H1 (cell line): ENCODE measurements around the gene INIP. TPM values are rescaled to one million over a fixed set of nuclear protein-coding genes. Genes with fewer than 3 reads are reported as not detected.

Source experiments
- CHD7 ChIP-seq: fragments of 300-600 bp; sonication (generic); IDR thresholded peaks from 2 replicates; pipeline ENCODE4 v1.7.1; 2012; ENCODE audit warnings: low read length, moderate library complexity, mild to moderate bottlenecking, inconsistent platforms; ENCODE audit not compliant: insufficient replicate concordance
- CTBP2 ChIP-seq: IDR thresholded peaks from 2 replicates; pipeline ENCODE4 v1.7.0; 2011; ENCODE audit warnings: borderline replicate concordance, mild to moderate bottlenecking, moderate library complexity, mixed read lengths, low read length; ENCODE audit not compliant: insufficient read depth, insufficient read length
- GTF2F1 ChIP-seq: IDR thresholded peaks from 2 replicates; pipeline ENCODE4 v1.6.1; 2012; ENCODE audit warnings: low read depth, low read length, improper control_type of control experiment, borderline replicate concordance
- KDM4A ChIP-seq: IDR thresholded peaks from one replicate; pipeline ENCODE4 v1.7.1; 2012; ENCODE audit warnings: low read depth, mild to moderate bottlenecking, moderate library complexity, low read length, inconsistent platforms; ENCODE audit not compliant: severe bottlenecking
- MAFK ChIP-seq: IDR thresholded peaks from 2 replicates; pipeline ENCODE4 v1.6.1; 2012; ENCODE audit warnings: low read depth, mild to moderate bottlenecking, improper control_type of control experiment, low read length
- NRF1 ChIP-seq: IDR thresholded peaks from 2 replicates; pipeline ENCODE4 v1.6.1; 2011; ENCODE audit warnings: mild to moderate bottlenecking, low read depth, low read length, improper control_type of control experiment
- RFX5 ChIP-seq: IDR thresholded peaks from 2 replicates; pipeline ENCODE4 v1.6.1; 2011; ENCODE audit warnings: low read depth, low read length, improper control_type of control experiment, borderline replicate concordance
- RXRA ChIP-seq: IDR thresholded peaks from 2 replicates; pipeline ENCODE4 v1.6.1; 2011; ENCODE audit warnings: low read depth, mild to moderate bottlenecking, low read length, moderate library complexity; ENCODE audit not compliant: insufficient read depth
- SAP30 ChIP-seq: fragments of 300-600 bp; sonication (generic); IDR thresholded peaks from 2 replicates; pipeline ENCODE4 v1.7.1; 2012; ENCODE audit warnings: low read length, moderate library complexity, mild to moderate bottlenecking, inconsistent platforms; ENCODE audit not compliant: insufficient read depth, insufficient replicate concordance
- SIX5 ChIP-seq: IDR thresholded peaks from 2 replicates; pipeline ENCODE4 v1.6.1; 2011; ENCODE audit warnings: mild to moderate bottlenecking, low read depth, low read length
- SRF ChIP-seq: IDR thresholded peaks from 2 replicates; pipeline ENCODE4 v1.6.1; 2011; ENCODE audit warnings: mild to moderate bottlenecking, low read depth, low read length, moderate library complexity
- TAF1 ChIP-seq: IDR thresholded peaks from 2 replicates; pipeline ENCODE4 v1.6.1; 2011; ENCODE audit warnings: mild to moderate bottlenecking, low read depth, low read length
- polyA plus RNA-seq, 7 experiments: library from polyadenylated mRNA; depleted of rRNA in 3 of 7; stranded (reverse) in 5 of 7; unstranded in 2 of 7; fragments of >200 nt in 5 of 7; fragments of 200-250 nt in 2 of 7; gene quantifications; 1 replicate in 5 of 7; 2 replicates in 1 of 7; 4 replicates in 1 of 7; pipeline versions ENCODE4 v1.2.1 to v1.2.3, GENCODE V29; 2011 to 2013; ENCODE audit warnings: missing spikeins in 2 of 7, mixed read lengths in 2 of 7
- total RNA-seq: library from RNA; stranded (reverse); fragmentation: NEBNext Ultra II Directional; extraction: Animal tissue kit (Norgen Biotek cat#: 25700); gene quantifications from 2 replicates; pipeline ENCODE4 v1.2.1, GENCODE V29; 2021

Gene INIP
- total and polyA plus RNA-seq, 2 of the 8 experiments (the other 6 are each of a cell fraction or from before 2014, with no cell fraction given), result 10.7 to 18.3 TPM

- TF ChIP-seq CHD7 (no peak), RFX5 (no peak), SRF (no peak), TAF1 (no peak), NRF1 (no peak), CTBP2 (no peak), MAFK (no peak), GTF2F1 (no peak), SAP30 (no peak), RXRA (no peak), SIX5 (no peak), KDM4A (no peak)
Observed at GRCh38 chr9:112747094-112747493, 29.2 kb upstream of the INIP start (continued).
